IPS-15b (cell line): ENCODE data around the gene ADGRG2.
A peak's percentile ranks its signal among the peaks of the same experiment; 100 is the strongest.
"Not testable (repeated sequence)": the region's sequence is repeated elsewhere in the genome, so short reads cannot be mapped to it uniquely, and the experiment has no call there.

ENCODE experiments used
- H3K27me3 ChIP-seq: one replicate; pipeline ENCODE4 v1.6.1; 2013; ENCODE audit warnings: low read length; ENCODE audit not compliant: control insufficient read depth, insufficient read depth
- H3K36me3 ChIP-seq: one replicate; pipeline ENCODE4 v1.6.1; 2013; ENCODE audit warnings: low read length; ENCODE audit not compliant: control insufficient read depth, insufficient read depth
- H3K4me1 ChIP-seq: one replicate; pipeline ENCODE4 v1.6.1; 2013; ENCODE audit warnings: mild to moderate bottlenecking, low read length; ENCODE audit not compliant: control insufficient read depth, insufficient read depth
- H3K4me3 ChIP-seq: one replicate; pipeline ENCODE4 v1.5.1; 2013; ENCODE audit warnings: low read depth, low read length
- H3K9ac ChIP-seq: one replicate; pipeline ENCODE4 v1.6.1; 2013; ENCODE audit warnings: low read depth, mild to moderate bottlenecking, low read length
- H3K9me3 ChIP-seq: one replicate; pipeline ENCODE4 v1.6.1; 2013; ENCODE audit warnings: mild to moderate bottlenecking, low read length; ENCODE audit not compliant: control insufficient read depth, insufficient read depth

The ADGRG2 gene

GRCh38 chrX:18996536-18996935 lies 125.7 kb downstream of the ADGRG2 start:
- peaks cover 8% of the 10 kb centered on the region for H3K4me1 ChIP-seq
- no peaks in the 10 kb centered on the region for H3K27me3 ChIP-seq
- H3K4me3 ChIP-seq = no peak overlapping the region
- H3K9me3 ChIP-seq = no peaks in the 10 kb centered on the region
- H3K36me3 ChIP-seq = peaks cover 4% of the 10 kb centered on the region
- no peak overlapping the region for H3K9ac ChIP-seq

GRCh38 chrX:18995221-18995620 lies 127.0 kb downstream of the ADGRG2 start:
- Histone ChIP-seq H3K4me3 (no peak overlapping the region), H3K4me1 (peaks cover 8% of the 10 kb centered on the region), H3K36me3 (peaks cover 4% of the 10 kb centered on the region), H3K27me3 (no peaks in the 10 kb centered on the region), H3K9me3 (no peaks in the 10 kb centered on the region), H3K9ac (no peak overlapping the region)

GRCh38 chrX:18994713-18995112 lies 127.6 kb downstream of the ADGRG2 start:
- H3K36me3 ChIP-seq = peaks cover 4% of the 10 kb centered on the region
- no peak overlapping the region for H3K9ac ChIP-seq
- H3K4me3 ChIP-seq = no peak overlapping the region
- no peaks in the 10 kb centered on the region for H3K9me3 ChIP-seq
- H3K4me1 ChIP-seq = peaks cover 8% of the 10 kb centered on the region
- no peaks in the 10 kb centered on the region for H3K27me3 ChIP-seq

- no peaks in the 10 kb centered on the region for H3K27me3 ChIP-seq
- peaks cover 8% of the 10 kb centered on the region for H3K4me1 ChIP-seq
- H3K9me3 ChIP-seq = no peaks in the 10 kb centered on the region
- no peak overlapping the region for H3K4me3 ChIP-seq
- no peak overlapping the region for H3K9ac ChIP-seq
- peaks cover 4% of the 10 kb centered on the region for H3K36me3 ChIP-seq
Observed at GRCh38 chrX:18992829-18993228, 129.4 kb downstream of the ADGRG2 start.

- H3K9ac ChIP-seq = peak overlapping the region; percentile 70
- H3K27me3 ChIP-seq = no peaks in the 10 kb centered on the region
- H3K36me3 ChIP-seq = no peaks in the 10 kb centered on the region
- H3K9me3 ChIP-seq = no peaks in the 10 kb centered on the region
- H3K4me1 ChIP-seq = no peaks in the 10 kb centered on the region
- peak overlapping the region; percentile 76 for H3K4me3 ChIP-seq
Observed at GRCh38 chrX:18985186-18985435, 137.2 kb downstream of the ADGRG2 start.

GRCh38 chrX:18984381-18985185 lies 137.7 kb downstream of the ADGRG2 start:
- H3K36me3 ChIP-seq = no peaks in the 10 kb centered on the region
- peak overlapping the region; percentile 76 for H3K4me3 ChIP-seq
- no peaks in the 10 kb centered on the region for H3K4me1 ChIP-seq
- H3K27me3 ChIP-seq = no peaks in the 10 kb centered on the region
- no peaks in the 10 kb centered on the region for H3K9me3 ChIP-seq
- peak overlapping the region; percentile 70 for H3K9ac ChIP-seq

- Histone ChIP-seq H3K4me1 (no peaks in the 10 kb centered on the region), H3K4me3 (peak within 1 kb of the TSS; percentile 76), H3K27me3 (no peaks in the 10 kb centered on the region), H3K9me3 (no peaks in the 10 kb centered on the region), H3K9ac (peak within 1 kb of the TSS; percentile 70), H3K36me3 (no peaks in the 10 kb centered on the region)
Observed at GRCh38 chrX:18983666-18984380, 138.4 kb downstream of the ADGRG2 start, which contains the start of gene PHKA2. Gene PHKA2 (minus strand): TSS chrX:18984114. CDS start chrX:18983932, 182 bp downstream.

- Histone ChIP-seq H3K36me3 (no peaks in the 10 kb centered on the region), H3K4me3 (no peak overlapping the region), H3K4me1 (no peaks in the 10 kb centered on the region), H3K9ac (no peak overlapping the region), H3K27me3 (no peaks in the 10 kb centered on the region), H3K9me3 (no peaks in the 10 kb centered on the region)
Observed at GRCh38 chrX:18981124-18981807, 141.0 kb downstream of the ADGRG2 start.

- H3K27me3 ChIP-seq, H3K9me3 ChIP-seq, H3K4me1 ChIP-seq, H3K36me3 ChIP-seq, H3K4me3 ChIP-seq, H3K9ac ChIP-seq: not testable (repeated sequence)
Observed at GRCh38 chrX:18980262-18980661, 142.0 kb downstream of the ADGRG2 start.

GRCh38 chrX:18974993-18975392 lies 147.3 kb downstream of the ADGRG2 start:
- H3K27me3 ChIP-seq = no peaks in the 10 kb centered on the region

GRCh38 chrX:18973527-18974192 lies 148.6 kb downstream of the ADGRG2 start:
- no peaks in the 10 kb centered on the region for H3K9me3 ChIP-seq
- H3K9ac ChIP-seq = no peak overlapping the region
- H3K36me3 ChIP-seq = no peaks in the 10 kb centered on the region
- no peak overlapping the region for H3K4me3 ChIP-seq
- H3K27me3 ChIP-seq = no peaks in the 10 kb centered on the region
- H3K4me1 ChIP-seq = no peaks in the 10 kb centered on the region

More at GRCh38 chrX:18974993-18975392, 147.3 kb downstream of the ADGRG2 start:
- Histone ChIP-seq H3K4me3 (no peak overlapping the region), H3K36me3 (no peaks in the 10 kb centered on the region), H3K9me3 (no peaks in the 10 kb centered on the region), H3K9ac (no peak overlapping the region), H3K4me1 (no peaks in the 10 kb centered on the region)
